Dendritic cell treated with granulocyte-macrophage colony-stimulating factor and Interleukin-4, amounts not matched to agents 40 ng/mL and 50 ng/mL, for 4 days (primary cell): Measurements from ENCODE around the gene MAPK1.
"Not testable (repeated sequence)": the region's sequence is repeated elsewhere in the genome, so short reads cannot be mapped to it uniquely, and the experiment has no call there.

ENCODE experiments used
- H3K27ac Mint-ChIP-seq: one replicate; pipeline ENCODE4 v1.8.0; 2022; ENCODE audit warnings: mild to moderate bottlenecking, mixed read lengths
- H3K27me3 Mint-ChIP-seq: one replicate; pipeline ENCODE4 v1.8.0; 2022; ENCODE audit warnings: mild to moderate bottlenecking, mixed read lengths
- H3K36me3 Mint-ChIP-seq: one replicate; pipeline ENCODE4 v1.8.0; 2022; ENCODE audit warnings: low read depth, mixed read lengths
- H3K4me1 Mint-ChIP-seq: one replicate; pipeline ENCODE4 v1.8.0; 2022; ENCODE audit warnings: low read depth, mixed read lengths
- H3K4me3 Mint-ChIP-seq: one replicate; pipeline ENCODE4 v1.8.0; 2022; ENCODE audit warnings: mild to moderate bottlenecking, moderate library complexity, mixed read lengths
- H3K9me3 Mint-ChIP-seq: one replicate; pipeline ENCODE4 v1.8.0; 2022; ENCODE audit warnings: mixed read lengths
- intact Hi-C: fragments of 100-400 bp; cut with micrococcal nuclease; formaldehyde crosslinking; loops from one replicate; pipeline ENCODE4 v1.15.0; 2022

MAPK1 gene

DNA sequence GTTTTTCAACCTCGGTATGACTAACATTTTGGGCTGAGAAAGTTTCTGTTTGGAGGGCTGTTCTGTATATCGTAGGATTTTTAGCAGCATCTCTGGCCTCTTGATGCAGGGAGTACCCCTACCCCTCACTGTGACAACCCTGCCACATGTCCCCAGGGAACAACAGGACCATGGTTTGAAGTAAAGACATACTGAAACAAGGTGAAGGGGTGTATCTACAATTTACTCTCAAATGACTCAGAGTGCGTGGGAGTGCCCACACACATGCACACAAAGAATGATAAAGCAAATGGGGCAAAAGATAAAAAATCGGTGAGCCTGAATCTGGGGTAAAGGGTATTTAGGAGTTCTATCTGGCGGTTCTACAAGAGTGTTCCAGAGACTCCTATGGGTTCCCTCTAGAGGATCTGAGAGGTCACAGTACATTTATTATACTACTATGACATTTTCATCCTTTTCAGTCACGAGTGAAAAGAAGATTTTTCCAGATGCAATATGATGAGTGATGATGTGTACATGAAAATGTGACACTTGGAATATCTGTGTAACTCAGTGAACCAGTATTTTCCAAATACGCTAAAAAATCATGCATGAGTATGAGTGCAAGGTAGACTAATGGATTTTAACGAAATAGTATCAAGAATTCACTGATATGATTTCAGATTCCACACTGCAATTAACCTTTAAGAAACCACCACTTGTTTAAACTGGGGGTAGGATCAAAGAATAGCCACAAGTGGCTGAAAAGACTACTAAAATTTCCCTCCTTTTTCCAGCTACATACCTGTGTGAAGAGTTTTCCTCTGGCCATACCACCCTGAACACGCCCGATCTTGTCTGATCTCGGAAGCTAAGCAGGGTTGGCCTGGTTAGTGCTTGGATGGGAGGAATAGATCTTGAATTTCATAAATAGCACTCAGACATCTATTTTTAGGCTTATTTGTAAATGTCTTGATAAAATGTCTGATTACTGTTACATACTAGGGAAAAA lies 75.5 kb downstream of the MAPK1 start:
- intact Hi-C loops: no loop called here
- no peaks in the 10 kb centered on the region for H3K27me3 Mint-ChIP-seq
- no peak overlapping the region for H3K27ac Mint-ChIP-seq
- H3K36me3 Mint-ChIP-seq: peaks cover 79% of the 10 kb centered on the region
- no peak overlapping the region for H3K4me3 Mint-ChIP-seq
- H3K4me1 Mint-ChIP-seq: peaks cover 6% of the 10 kb centered on the region
- H3K9me3 Mint-ChIP-seq: no peaks in the 10 kb centered on the region

DNA sequence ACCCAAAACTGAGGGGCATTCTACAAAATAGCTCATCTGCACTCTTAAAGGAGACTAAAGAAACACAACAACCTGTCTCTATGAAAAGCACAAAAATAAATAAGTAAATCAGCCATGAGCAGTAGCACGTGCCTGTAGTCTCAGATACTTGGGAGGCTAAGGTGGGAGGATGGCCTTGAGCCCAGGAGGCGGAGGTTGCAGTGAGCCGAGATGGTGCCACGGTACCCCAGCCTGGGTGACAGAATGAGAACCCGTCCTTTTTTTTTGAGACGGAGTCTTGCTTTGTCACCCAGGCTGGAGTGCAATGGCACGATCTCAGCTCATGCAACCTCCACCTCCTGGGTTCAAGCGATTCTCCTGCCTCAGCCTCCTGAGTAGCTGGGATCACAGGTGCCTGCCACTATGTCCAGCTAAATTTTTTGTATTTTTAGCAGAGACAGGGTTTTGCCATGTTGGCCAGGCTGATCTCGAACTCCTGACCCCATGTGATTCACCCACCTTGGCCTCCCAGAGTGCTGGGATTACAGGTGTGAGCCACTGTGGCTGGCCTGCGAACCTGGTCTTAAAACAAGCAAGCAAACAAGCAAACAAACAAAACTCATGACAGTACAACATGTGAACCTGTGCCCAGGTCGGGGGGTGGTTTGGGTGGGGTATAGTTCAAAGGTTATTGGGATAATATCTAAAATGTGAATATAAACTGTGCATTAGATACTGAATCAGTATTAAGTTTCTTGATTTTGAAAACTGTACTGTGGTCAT lies 76.4 kb downstream of the MAPK1 start:
- H3K27ac Mint-ChIP-seq, intact Hi-C loops: not testable (repeated sequence)
- peaks cover 76% of the 10 kb centered on the region for H3K36me3 Mint-ChIP-seq

DNA sequence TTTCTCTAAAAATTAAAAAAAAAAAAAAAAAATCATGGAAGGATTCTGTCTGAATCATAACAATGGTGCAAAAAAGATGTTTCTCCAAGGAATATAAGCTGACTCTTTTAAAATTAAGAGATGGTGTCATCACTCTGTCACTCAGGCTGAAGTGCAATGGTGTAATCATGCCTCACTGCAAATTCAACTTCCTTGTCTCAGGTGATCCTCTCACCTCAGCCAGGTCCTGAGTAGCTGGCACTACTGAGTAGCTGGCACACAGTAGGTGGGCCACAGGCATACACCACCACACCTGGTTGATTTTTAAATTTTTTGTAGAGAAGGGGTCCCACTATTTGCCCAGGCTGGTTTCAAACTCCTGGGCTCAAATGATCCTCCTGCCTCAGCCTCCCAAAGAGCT lies 77.1 kb downstream of the MAPK1 start:
- H3K4me3 Mint-ChIP-seq: no peak overlapping the region
- H3K36me3 Mint-ChIP-seq: peaks cover 76% of the 10 kb centered on the region
- no peaks in the 10 kb centered on the region for H3K9me3 Mint-ChIP-seq
- H3K27me3 Mint-ChIP-seq: no peaks in the 10 kb centered on the region
- intact Hi-C loops: no loop called here
- no peaks in the 10 kb centered on the region for H3K4me1 Mint-ChIP-seq
- no peak overlapping the region for H3K27ac Mint-ChIP-seq

More for the DNA sequence above, 76.4 kb downstream of the MAPK1 start:
- H3K4me1 Mint-ChIP-seq, H3K27me3 Mint-ChIP-seq, H3K4me3 Mint-ChIP-seq, H3K9me3 Mint-ChIP-seq: not testable (repeated sequence)

DNA sequence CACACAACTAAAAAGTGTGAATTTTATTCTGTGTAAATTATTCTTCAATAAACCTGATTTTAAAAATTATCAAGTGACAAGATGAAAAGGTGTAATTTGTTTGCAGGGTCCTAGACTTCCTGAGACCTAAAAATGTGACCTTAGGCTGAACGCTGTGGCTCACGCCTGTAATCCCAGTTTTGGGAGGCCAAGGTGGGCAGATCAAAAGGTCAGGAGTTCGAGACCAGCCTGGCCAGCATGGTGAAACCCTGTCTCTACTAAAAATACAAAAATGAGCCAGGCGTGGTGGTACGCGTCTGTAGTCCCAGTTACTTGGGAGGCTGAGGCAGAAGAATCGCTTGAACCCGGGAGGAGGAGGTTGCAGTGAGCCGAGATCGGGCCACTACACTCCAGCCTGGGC lies 79.9 kb downstream of the MAPK1 start:
- H3K4me1 Mint-ChIP-seq, H3K9me3 Mint-ChIP-seq, H3K27me3 Mint-ChIP-seq, intact Hi-C loops, H3K4me3 Mint-ChIP-seq, H3K27ac Mint-ChIP-seq: not testable (repeated sequence)
- H3K36me3 Mint-ChIP-seq: peaks cover 88% of the 10 kb centered on the region

- H3K27me3 Mint-ChIP-seq: no peaks in the 10 kb centered on the region
- no peak overlapping the region for H3K27ac Mint-ChIP-seq
- no peak overlapping the region for H3K4me3 Mint-ChIP-seq
- H3K4me1 Mint-ChIP-seq: peaks cover 13% of the 10 kb centered on the region
- peaks cover 89% of the 10 kb centered on the region for H3K36me3 Mint-ChIP-seq
- intact Hi-C loops: no loop called here
- H3K9me3 Mint-ChIP-seq: no peaks in the 10 kb centered on the region
Observed at GRCh38 chr22:21780259-21780658, 87.2 kb downstream of the MAPK1 start.

DNA sequence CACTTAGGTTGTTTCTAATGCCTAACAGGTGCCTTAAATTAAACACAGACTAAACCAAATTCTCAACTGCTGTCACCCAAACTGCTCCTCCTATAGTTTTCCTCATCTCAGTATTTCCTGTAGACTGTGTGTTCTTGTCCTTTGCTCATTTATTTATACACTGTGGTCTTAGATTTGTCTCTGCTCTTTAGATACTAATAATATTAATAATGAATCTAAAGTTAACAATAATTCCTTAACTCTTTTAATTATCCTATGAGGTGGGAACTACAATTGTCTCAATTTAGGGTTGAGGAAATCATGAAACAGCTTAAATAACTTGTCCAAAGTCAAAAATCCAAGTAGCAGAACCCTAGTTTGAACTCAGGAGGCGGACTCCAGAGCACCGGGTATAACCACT lies 88.0 kb downstream of the MAPK1 start:
- Mint-ChIP-seq H3K27ac (no peak overlapping the region), H3K36me3 (peaks cover 81% of the 10 kb centered on the region)

DNA sequence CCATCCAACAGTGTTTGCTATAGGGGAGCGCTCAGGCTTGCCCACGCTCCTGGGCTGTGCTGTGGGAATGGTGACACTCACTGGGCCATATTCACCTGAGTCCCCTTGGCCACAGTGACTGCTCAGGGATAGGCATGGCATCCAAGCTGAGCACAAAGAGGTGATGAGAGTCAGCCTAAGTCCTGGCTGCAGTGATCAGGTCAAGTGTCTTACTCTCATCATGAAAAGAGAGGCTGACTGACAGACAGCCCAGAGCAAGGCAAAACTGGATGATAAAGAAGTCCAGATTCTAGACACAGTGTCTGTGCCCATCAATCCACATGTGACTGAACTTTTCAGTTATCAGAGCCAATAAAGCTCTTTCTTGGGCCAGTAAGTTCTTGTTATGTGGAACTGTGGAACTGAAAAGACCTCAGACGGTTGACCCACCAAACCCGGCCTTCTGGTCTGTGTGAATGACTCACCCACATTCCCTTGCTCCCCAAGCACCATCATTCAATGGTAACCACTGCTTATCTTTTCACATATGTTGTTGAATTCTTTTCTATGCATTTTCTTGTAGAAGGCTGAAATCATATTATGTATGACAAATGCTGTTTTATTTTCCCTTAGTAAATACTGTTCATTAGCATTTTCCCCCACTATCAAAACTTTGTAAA lies 88.6 kb downstream of the MAPK1 start:
- Mint-ChIP-seq H3K27ac (no peak overlapping the region), H3K9me3 (no peaks in the 10 kb centered on the region), H3K36me3 (peaks cover 80% of the 10 kb centered on the region), H3K4me1 (peaks cover 20% of the 10 kb centered on the region), H3K27me3 (no peaks in the 10 kb centered on the region), H3K4me3 (no peak overlapping the region)
- intact Hi-C loops: no loop called here

More for the DNA sequence above, 88.0 kb downstream of the MAPK1 start:
- H3K4me3 Mint-ChIP-seq: no peak overlapping the region
- peaks cover 16% of the 10 kb centered on the region for H3K4me1 Mint-ChIP-seq
- intact Hi-C loops: no loop called here
- H3K27me3 Mint-ChIP-seq: no peaks in the 10 kb centered on the region
- no peaks in the 10 kb centered on the region for H3K9me3 Mint-ChIP-seq

DNA sequence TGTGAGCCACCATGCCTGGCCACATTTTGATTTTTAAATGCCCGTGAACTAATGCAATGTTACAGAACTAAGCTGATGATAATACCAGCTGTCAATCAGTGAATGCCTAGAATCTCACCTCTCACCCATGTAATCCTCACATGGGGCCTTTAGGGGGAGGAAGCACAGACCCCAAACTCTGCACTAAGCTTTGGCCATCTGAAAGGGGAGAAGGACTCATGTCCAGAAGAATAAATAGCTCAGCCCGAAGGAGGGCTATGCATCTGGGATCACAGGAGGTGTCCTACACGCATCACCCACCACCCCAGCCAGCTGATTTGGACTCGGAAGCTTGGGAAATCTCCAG lies 95.8 kb downstream of the MAPK1 start:
- Mint-ChIP-seq H3K36me3 (peaks cover 78% of the 10 kb centered on the region), H3K27me3 (no peaks in the 10 kb centered on the region), H3K4me3 (no peak overlapping the region), H3K4me1 (peaks cover 32% of the 10 kb centered on the region), H3K9me3 (no peaks in the 10 kb centered on the region), H3K27ac (peak overlapping the region; percentile 84)
- intact Hi-C loops: loop anchor here (5.0 kb wide), 1 partner anchor 36 kb away; no protein-coding TSS in a partner anchor

DNA sequence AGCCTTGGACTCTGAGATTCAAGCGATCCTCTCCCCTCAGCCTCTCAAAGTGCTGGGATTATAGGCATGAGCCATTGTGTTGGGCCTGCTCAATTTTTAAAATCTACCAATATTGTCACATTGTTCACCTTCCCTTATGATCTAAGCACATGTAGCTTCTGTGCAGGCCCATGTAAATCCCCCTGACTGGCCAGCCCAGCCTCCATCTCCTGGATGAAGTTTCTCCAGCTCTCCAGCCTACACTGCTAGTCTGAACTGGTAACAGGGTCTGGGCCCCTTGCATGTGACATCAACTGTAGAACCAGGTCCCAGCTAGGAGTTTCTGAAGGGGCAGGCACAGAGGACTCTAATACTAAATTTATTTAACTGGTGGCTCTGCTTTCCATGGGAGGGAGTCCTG lies 99.0 kb downstream of the MAPK1 start:
- peaks cover 96% of the 10 kb centered on the region for H3K36me3 Mint-ChIP-seq
- H3K27ac Mint-ChIP-seq: peak overlapping the region; percentile 40
- peaks cover 26% of the 10 kb centered on the region for H3K4me1 Mint-ChIP-seq
- no peak overlapping the region for H3K4me3 Mint-ChIP-seq
- intact Hi-C loops: loop anchor here (10.0 kb wide), 1 partner anchor 64 kb away; no protein-coding TSS in a partner anchor
- no peaks in the 10 kb centered on the region for H3K27me3 Mint-ChIP-seq
- H3K9me3 Mint-ChIP-seq: no peaks in the 10 kb centered on the region

GRCh38 chr22:21766691-21767462 lies 100.6 kb downstream of the MAPK1 start:
- H3K27ac Mint-ChIP-seq: no peak overlapping the region
- no peaks in the 10 kb centered on the region for H3K9me3 Mint-ChIP-seq
- no peaks in the 10 kb centered on the region for H3K27me3 Mint-ChIP-seq
- H3K4me1 Mint-ChIP-seq: peaks cover 18% of the 10 kb centered on the region
- intact Hi-C loops: loop anchor here (10.0 kb wide), 1 partner anchor 62 kb away; no protein-coding TSS in a partner anchor
- H3K36me3 Mint-ChIP-seq: peaks cover 100% of the 10 kb centered on the region
- no peak overlapping the region for H3K4me3 Mint-ChIP-seq

- Mint-ChIP-seq H3K27me3 (no peaks in the 10 kb centered on the region), H3K27ac (no peak overlapping the region), H3K4me3 (no peak overlapping the region), H3K4me1 (peaks cover 15% of the 10 kb centered on the region), H3K9me3 (no peaks in the 10 kb centered on the region), H3K36me3 (peaks cover 96% of the 10 kb centered on the region)
- intact Hi-C loops: loop anchor here (10.0 kb wide), 1 partner anchor 61 kb away; no protein-coding TSS in a partner anchor
Observed at GRCh38 chr22:21765909-21766529, 101.4 kb downstream of the MAPK1 start.

GRCh38 chr22:21764038-21764804 lies 103.2 kb downstream of the MAPK1 start:
- peaks cover 15% of the 10 kb centered on the region for H3K4me1 Mint-ChIP-seq
- intact Hi-C loops: loop anchor here (10.0 kb wide), 1 partner anchor 59 kb away; no protein-coding TSS in a partner anchor
- no peak overlapping the region for H3K4me3 Mint-ChIP-seq
- H3K36me3 Mint-ChIP-seq: peaks cover 87% of the 10 kb centered on the region
- H3K27ac Mint-ChIP-seq: peak overlapping the region; percentile 47
- H3K27me3 Mint-ChIP-seq: no peaks in the 10 kb centered on the region
- no peaks in the 10 kb centered on the region for H3K9me3 Mint-ChIP-seq
